GM18907 (cell line): ENCODE measurements around the gene RIPPLY1.

Experiments used
- ATAC-seq: cut with Tn5 transposase; IDR thresholded peaks from one replicate; pipeline ENCODE4 v1.9.1; 2021; ENCODE audit warnings: mild to moderate bottlenecking, moderate library complexity; ENCODE audit not compliant: unreplicated experiment

RIPPLY1 gene, protein sequence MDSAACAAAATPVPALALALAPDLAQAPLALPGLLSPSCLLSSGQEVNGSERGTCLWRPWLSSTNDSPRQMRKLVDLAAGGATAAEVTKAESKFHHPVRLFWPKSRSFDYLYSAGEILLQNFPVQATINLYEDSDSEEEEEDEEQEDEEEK

DNA sequence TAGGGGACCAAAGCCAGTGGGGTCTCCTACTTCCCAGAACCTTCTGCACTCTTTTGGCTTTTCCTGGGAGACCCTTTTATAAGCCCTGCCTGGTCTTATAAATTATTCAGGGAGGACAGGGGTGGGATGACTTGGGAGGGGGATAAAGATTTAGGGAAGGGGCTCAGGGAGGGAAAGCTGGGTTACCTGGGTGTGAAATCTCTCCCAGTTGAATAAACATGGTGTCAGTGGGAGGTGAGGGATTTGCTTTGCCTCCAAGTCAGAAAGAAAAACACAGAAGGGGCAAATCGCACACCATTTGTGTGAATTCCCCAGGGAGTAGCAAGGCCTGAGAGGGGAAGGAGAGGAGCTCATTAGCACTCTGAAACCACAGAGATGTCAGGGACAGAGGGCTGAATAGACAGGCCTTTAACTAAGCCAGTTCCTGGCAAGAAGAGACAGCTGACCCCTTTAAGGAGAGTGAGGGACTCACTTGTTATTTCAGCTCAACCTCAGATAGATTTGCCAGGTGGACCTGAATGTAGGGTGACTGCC lies at the start of gene RIPPLY1:
Gene RIPPLY1 (minus strand): TSS at position 51 of the 534 bp plus-strand sequence. CDS start 54 bp downstream, outside the sequence.
- ATAC-seq, result no peak

DNA sequence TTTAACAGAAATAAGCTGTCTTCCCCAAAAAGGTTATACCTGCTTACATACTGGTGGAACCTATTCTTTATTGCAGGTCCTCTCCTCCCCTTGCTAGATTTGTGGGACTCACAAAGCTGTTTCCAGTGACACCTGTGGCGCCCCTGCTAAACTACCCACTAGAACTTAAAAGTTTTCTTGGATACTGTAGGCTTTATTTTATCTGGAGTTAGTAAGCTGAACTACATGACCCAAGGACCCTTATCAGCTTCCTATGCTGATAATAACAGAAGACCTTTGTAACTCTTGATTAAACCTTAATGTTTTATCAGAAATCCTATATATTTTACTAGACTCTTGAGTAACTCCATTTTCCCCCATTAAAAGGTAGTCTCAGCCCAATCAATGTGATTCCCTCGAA lies 49.4 kb upstream of the RIPPLY1 start:
- no peak for ATAC-seq

DNA sequence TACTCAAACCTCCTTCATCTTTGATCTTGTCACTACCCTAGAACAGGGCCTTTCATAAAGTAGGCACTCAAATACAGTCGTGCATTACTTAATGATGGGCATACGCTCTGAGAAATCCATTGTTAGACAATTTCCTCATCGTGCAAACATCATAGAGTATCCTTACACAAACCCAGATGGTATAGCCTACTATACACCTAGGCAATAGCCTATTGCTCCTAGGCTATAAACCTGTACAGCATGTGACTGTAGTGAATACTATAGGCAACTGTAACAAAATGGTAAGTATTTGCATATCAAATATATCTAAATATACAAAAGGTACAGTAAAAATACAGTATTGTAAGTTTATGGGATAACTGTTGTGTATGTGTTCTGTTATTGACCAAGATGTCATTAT lies 48.9 kb upstream of the RIPPLY1 start:
- no peak for ATAC-seq

DNA sequence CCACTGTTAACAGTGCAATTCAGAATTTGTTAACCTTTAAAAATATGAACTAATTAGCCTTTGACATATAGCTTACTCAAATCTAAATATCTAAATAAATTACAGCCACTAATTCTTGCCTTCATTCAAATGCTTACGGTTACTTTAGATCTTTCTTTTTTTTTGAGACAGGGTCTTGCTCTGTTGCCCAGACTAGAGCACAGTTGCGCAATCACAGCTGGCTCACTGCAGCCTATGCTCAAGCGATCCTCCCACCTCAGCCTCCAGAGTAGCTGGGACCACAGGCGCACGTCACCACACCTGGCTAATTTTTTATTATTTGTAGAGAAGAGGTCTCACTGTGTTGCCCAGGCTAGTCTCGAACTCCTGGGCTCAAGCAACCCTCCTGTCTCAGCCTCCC lies 48.1 kb upstream of the RIPPLY1 start:
- ATAC-seq, result no peak

DNA sequence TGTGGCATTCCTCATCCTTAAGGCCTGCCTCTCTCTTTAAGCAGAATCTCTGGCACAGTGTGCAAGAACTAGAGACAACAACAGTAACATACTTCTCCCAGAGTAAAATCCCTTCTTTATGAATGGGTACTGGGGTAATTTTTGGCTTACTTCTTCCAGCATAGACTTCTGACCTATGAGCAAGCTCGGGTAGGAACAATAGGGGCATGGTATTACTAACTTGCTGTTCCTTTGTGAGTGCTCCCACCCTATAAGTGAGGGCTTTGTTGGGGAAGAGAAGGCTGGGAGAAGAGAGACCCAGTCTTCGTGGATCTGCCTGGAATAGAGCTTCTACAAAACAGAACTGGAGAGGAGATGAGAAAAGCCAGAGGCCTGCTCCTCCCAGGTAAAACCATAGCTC lies 47.2 kb upstream of the RIPPLY1 start:
- ATAC-seq, result no peak

DNA sequence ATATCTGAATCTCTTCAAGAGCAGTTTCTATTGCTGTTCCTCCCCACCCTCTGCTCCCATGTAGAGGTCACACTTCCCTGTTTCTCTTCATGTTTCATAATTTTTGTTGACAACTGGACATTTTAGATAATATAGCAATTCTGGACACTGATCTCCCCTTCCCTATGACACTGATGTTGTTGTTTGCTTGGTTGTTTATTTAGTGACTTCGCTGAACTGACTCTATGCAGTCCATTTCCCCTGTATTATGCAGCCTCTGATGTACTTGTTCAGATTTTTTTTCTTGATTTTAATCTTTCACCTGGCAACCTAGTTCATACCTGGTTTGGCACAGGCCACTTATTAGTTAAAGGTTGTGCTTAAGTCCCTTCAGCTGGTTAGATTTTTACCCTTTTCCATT lies 46.2 kb upstream of the RIPPLY1 start:
- ATAC-seq, result no peak

DNA sequence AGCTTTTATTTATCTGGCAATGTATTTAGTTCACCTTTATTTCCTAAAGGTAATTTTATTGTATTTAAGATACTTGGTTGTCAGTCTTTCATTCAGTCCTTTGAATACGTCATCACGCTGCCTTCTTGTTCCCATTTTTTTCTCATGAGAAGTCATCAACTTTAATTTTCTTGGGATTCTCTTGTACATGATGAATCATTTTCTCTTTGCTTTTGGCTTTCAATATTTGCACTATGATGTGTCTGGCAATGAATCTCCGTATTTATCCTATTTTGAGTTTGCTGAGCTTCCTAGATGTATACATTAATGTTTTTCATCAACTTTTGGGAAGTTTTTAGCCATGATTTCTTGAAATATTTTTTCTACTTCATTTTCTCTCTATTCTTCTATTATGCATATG lies 45.5 kb upstream of the RIPPLY1 start:
- ATAC-seq, result no peak

DNA sequence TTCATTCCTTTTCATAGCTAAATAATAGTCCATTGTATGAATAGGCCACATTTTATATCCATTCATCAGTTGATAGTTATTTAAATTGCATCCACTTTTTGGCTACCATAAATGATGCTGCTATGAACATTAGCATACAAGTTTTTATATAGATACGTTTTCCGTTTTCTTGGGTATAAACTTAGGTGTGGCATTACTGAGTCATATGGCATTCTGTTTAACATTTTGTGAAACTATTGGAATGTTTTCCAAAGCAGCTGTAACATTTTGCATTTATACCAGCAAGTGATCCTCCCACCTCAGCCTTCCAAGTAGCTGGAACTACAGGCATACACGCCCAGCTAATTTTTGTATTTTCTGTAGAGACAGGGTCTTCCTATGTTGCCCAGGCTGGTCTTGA lies 43.3 kb upstream of the RIPPLY1 start:
- no peak for ATAC-seq

DNA sequence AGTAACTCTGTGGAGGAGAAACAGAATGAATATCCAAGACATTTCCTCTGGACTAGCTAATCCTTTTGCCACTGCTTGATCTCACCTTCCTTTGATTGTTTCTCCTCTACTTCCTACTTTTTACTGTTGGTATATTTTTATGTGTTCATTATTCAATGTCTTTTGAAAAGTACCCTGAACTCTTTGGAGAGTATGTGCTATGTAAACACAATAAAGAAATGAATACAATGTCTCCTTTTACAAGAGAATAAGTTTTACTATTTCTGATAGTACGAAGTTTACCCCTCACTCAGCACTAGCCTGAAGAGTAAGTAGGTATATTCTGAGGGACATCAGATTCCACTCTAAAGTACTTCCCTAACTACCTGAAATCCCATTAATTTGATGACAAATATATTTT lies 36.9 kb upstream of the RIPPLY1 start:
- ATAC-seq, result no peak

DNA sequence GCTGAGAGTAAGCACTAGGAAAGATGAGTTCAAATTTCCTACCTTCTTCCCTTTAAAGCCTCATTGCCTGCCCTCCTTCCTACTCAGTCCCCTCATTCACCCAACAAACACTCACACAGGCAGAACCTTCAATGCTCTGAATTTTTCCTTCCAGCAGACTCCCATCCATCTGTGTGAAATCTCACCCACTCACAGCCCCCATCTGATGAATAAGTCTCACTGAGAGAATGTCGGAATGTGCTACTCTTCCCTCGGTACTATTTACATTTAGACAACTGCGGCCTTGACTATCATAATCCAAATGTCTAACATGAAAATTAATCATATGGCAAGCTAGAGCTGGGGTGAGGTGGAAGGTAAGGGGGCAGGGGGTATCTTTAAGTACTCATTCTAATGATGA lies 36.4 kb upstream of the RIPPLY1 start:
- ATAC-seq, result no peak

DNA sequence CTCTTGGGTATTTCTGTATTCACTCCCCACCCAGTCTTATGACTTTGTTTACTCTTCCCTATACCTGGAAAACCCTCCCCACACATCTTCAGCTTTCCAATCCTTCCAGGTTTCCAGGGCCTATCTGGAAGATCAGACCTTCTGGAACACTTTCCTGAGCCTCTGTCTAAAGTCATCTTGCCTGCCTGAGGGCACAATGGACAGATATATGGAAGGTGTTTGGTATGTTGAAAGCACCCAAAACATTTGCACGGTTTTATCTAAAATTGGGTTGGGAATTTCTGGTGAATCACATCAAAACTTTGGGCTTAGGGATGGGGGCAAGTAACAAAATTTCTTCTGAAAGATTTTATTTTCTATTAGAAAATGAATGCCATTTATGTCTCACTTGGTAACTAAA lies 33.1 kb upstream of the RIPPLY1 start:
- ATAC-seq, result no peak

DNA sequence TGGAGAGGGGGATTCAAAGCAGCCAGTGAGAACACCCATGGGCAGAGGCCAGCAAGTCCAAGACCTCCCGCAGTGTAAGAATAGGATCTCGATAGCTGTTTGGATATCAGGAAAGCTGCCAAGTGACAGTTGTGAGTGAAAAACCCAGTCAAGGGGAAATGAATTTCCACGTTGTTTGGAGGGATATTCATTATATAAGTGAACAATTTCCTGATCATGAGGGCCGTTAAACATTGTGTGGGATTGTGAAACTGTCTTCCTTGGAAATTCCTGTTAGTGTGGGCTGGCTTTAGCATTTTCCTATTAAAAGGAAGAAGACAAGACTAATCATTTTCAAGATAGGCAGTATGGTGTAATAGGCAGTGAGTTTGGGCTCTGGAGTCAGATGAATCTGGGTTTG lies 32.0 kb upstream of the RIPPLY1 start:
- ATAC-seq, result no peak

DNA sequence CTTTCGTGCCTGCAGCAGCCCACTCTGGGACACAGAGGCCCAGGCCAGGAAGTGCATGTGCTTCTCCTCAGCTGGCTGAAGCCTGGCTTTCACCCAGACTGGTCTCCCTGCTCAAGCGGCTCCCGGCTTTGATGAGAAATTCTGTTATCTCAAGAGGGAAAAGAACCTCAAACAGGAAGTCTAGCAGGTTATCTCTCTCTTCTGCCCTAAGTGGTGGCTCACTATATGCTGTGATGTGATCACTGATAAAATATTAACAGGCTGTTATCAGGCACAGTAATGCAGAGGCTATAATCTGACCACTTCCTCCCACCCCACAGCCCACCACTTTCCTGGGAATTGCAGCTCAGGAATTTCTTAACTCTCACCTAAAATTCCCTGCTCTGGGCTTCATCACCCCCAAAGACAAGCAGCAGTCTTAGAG lies 30.4 kb upstream of the RIPPLY1 start:
- ATAC-seq, result no peak

DNA sequence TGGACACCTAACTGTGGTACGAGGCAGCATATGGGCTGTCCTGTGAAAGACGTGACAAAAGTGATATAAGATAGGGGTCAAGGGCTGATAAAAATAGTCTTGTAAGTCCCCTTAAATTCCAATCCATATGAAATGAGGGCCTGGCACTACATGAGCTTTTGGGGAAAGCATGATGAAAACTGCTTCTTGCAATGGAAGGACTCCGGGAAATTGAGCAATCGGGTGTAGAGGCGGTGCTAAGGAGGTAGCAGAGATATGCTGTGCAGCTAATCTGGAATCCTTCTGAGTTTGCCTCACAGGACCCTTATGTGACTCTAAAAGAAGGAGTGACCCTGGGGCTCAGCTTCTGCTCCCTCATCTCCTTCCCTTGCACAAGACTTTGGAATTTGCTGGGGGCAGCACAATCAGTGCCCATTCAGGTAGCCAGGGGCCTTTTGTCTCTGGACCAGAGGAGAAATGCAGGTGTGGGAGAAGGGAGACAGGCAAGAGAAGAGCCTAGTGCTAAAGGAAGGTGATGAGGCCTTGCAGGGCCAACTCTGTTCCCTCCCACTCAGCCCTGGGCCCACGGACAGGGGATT lies 29.9 kb upstream of the RIPPLY1 start:
- no peak for ATAC-seq

DNA sequence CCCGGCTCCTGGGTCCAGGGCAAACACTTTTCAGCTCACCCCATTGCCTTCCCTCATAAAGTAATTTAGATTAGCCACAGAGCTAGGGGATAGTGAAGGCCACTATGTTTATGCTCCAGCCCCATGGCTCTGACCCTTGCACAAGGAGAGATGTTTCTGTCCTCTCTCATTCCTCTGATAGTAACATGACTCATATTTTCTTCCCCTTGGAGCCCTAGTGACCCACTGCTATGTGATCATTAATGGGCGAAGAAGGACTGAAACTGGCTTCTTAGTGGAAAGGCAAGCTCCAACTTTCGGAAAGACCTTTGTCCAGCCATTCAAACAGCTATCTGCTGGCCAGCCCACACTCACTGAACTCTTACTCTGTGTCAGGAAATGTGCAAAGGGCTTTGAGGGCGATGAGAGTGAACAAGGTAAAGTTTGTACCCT lies 29.4 kb upstream of the RIPPLY1 start:
- no peak for ATAC-seq

DNA sequence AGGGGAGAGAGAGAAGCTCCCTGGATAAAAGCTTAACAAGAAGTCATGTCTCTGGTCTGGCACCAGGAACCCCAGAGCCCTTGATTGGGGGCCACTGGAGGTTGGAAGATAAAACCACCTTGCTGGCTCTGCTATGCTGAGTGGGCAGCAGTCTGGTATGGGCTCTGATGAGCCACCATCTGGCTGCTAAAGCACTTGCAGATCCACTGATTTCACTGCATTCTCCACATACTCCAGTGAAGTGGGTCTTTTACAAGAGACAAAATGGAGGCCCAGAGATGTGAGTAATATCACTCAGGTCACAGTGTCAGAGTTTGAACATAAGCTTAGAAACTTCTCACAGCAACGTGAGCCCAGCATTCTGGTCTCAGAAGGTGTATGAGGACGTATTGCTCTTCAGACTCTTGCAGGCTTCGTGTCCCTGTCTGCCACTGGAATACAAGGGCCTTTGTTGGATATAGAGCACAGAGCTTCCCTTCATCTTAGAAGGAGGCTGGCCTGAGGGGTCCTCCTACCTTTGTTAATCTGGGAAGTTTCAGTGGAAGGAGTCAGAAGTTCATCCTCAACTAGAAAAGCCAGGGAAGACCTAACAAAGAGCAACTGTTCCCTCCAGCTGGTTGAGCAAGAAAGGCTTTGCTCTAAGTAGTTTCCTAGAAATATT lies 28.8 kb upstream of the RIPPLY1 start:
- no peak for ATAC-seq

DNA sequence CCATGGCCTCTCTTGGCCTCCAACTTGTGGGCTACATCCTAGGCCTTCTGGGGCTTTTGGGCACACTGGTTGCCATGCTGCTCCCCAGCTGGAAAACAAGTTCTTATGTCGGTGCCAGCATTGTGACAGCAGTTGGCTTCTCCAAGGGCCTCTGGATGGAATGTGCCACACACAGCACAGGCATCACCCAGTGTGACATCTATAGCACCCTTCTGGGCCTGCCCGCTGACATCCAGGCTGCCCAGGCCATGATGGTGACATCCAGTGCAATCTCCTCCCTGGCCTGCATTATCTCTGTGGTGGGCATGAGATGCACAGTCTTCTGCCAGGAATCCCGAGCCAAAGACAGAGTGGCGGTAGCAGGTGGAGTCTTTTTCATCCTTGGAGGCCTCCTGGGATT lies 25.1 kb upstream of the RIPPLY1 start:
- ATAC-seq, result no peak

DNA sequence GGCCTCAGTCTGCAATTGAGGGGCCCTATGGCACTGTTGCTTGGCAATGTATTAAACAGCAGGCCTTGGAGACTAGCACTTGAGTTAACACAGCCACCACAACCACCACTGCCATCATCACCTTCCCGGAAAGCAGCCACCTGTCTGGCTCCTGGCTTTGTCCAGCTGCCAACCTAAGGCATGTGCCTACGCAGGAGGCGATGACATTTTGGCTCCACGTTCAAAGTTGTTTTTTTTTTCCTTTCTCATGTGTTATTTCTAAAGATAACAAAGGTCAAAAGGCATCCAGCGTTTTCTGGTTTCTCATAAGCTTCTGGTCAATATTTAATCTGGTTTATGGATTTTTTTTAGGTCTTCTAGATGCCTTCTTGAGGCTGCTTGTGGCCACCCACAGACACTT lies 24.6 kb upstream of the RIPPLY1 start:
- ATAC-seq, result no peak

DNA sequence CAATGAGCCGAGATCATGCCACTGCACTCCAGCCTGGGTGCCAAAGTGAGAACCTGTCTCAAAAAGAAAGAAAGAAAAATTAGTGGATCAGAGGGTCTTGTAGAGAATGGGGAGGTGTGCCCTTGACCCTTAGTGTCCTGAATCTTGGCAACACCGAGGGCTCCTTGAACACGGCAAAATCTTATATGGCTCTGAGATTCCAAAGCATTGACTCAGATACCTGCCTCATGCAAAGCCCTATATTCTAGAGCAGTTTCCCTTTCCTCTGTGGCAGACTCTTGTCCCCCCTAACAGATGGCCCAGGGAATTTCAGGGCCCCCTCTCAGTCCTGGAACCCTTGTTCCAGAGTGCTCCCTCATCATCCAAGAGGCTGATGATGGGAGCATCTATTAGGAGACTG lies 23.9 kb upstream of the RIPPLY1 start:
- ATAC-seq, result no peak

DNA sequence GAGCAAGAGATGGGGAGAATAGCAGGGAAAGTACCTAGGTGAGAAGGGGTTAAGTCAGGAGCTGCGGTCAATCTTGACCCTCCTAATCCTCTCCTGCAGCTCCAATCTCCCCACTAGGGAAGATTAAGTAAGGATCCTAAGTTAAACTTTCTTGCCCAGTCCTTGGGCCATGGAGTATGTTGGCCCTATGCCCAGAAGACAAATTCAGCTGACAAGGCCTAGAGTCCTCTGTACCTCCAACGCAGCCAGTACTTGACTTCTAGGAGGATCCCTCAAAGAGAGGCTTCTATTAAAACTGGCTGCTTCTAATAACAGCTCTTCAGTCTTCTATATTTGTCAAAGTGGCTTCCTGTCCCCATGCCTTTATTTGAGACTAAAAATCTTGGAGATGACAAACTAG lies 18.5 kb upstream of the RIPPLY1 start:
- ATAC-seq, result no peak

DNA sequence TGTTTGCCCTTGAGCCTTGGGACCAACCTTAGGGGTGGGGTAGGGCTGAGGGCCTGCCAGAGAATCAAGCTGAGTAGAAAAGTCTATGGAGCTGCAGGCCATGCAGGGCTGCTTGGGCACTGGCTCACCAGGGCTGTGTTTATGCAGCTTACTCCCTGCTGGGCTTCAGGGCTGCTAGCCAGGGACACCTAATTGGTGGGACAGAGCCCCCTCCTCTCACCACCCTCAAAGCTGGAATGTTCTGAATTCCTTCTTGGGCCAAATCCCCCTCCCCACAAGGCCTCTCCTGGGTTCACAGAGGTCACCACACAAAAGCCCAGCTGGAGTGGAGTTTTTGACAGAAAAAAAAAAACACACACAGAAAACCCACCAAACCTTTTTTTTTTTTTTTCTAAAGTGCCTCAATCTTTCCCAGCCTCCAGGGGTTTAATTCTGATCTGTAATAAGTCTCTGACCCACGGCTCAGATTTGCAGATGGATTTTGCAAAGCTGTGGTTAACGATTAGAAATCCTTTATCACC lies 16.9 kb upstream of the RIPPLY1 start, which contains the start of gene CLDN2:
Gene CLDN2 (plus strand): TSS at position 471 of the 521 bp plus-strand sequence. CDS start 7,827 bp downstream, outside the sequence.
- ATAC-seq, result no peak
